MM.1S (cell line): ENCODE results near the gene EPG5.

Source experiments
- EZH2 ChIP-seq: fragments of 300-600 bp; sonication (generic); optimal IDR thresholded peaks from 2 replicates; pipeline ENCODE3; 2017; ENCODE audit warnings: low read depth, mild to moderate bottlenecking, antibody characterized with exemption, low read length, mixed read lengths
- EZH2phosphoT487 ChIP-seq: fragments of 300-600 bp; sonication (generic); IDR thresholded peaks from 2 replicates; pipeline ENCODE4 v1.6.1; 2018; ENCODE audit warnings: antibody characterized with exemption, low read length
- TF ChIP-seq, protein P1 (sequence below): fragments of 300-600 bp; sonication (generic); IDR thresholded peaks from 2 replicates; pipeline ENCODE4 v1.5.1; 2016; ENCODE audit warnings: antibody characterized with exemption, low read length, mixed read lengths

DNA sequence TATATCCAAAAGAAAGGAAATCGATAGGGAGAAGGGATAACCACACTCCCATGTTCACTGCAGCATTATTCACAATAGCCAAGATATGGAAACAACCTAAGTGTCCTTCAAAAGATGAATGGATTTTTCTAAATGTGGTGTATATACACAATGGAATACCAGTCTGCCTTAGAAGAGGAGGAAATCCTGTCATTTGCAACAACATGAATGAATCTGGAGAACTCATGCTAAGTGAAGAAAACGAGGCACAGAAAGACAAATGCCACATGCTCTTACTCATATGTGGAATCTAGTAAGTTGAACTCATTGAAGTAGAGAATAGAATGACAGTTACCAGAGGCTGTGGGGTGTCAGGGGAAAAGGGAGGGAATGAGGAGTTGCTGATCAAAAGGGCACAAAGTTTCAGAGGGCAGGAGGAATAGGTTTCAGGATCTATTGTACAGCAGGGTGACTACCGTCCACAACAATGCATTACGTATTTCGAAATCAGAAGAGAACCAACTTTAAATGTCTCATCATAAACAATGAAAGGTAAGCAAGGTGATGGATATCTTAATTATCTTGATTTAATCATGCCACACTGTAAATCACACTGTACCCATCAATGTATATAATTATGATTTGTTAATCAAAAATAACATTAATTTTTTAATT is 95.6 kb downstream of the EPG5 start:
- TF ChIP-seq, protein P1, sequence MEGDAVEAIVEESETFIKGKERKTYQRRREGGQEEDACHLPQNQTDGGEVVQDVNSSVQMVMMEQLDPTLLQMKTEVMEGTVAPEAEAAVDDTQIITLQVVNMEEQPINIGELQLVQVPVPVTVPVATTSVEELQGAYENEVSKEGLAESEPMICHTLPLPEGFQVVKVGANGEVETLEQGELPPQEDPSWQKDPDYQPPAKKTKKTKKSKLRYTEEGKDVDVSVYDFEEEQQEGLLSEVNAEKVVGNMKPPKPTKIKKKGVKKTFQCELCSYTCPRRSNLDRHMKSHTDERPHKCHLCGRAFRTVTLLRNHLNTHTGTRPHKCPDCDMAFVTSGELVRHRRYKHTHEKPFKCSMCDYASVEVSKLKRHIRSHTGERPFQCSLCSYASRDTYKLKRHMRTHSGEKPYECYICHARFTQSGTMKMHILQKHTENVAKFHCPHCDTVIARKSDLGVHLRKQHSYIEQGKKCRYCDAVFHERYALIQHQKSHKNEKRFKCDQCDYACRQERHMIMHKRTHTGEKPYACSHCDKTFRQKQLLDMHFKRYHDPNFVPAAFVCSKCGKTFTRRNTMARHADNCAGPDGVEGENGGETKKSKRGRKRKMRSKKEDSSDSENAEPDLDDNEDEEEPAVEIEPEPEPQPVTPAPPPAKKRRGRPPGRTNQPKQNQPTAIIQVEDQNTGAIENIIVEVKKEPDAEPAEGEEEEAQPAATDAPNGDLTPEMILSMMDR = no peak
- no peak for TF ChIP-seq EZH2phosphoT487
- TF ChIP-seq EZH2 = no peak
